ENCODE data around the gene FURIN. TPM values are rescaled to one million over a fixed set of nuclear protein-coding genes. Genes with fewer than 3 reads are reported as not detected.

Gene FURIN
- polyA plus RNA-seq, 1 of the 3 experiments (the other 2 are of a cell fraction): 40.8 TPM

GRCh38 chr15:90875549-90875981 is 7.2 kb downstream of the FURIN start:
- CTCF ChIA-PET: interaction anchor here (1.3 kb wide), 1 partner anchor 10 kb away, joined by 8 read pairs; no protein-coding TSS in a partner anchor
- TF ChIP-seq TAF1 (IDR thresholded peaks at IDR 0.05; ENCODE audit: borderline replicate concordance, low read depth, low read length) (no peak), FOXJ3 (CRISPR knock-in tag; IDR thresholded peaks at IDR 0.05) (no peak), FOXM1 (IDR thresholded peaks at IDR 0.05; ENCODE audit: low read depth) (no peak), TCF12 (IDR thresholded peaks at IDR 0.05) (no peak), RCOR1 (IDR thresholded peaks at IDR 0.05; ENCODE audit: low read length) (no peak), RFX5 (IDR thresholded peaks at IDR 0.05; ENCODE audit: low read length) (no peak), USF1 (IDR thresholded peaks at IDR 0.05; ENCODE audit: borderline replicate concordance, low read depth) (no peak), EZH2phosphoT487 (IDR thresholded peaks at IDR 0.05; ENCODE audit: borderline replicate concordance, low read depth) (no peak), EP300 (IDR thresholded peaks at IDR 0.05; ENCODE audit: borderline replicate concordance in 1 of 2, low read depth in 1 of 2, low read length in 1 of 2) (no peak), IRF3 (IDR thresholded peaks at IDR 0.05; ENCODE audit: low read depth, low read length) (no peak), SMC3 (IDR thresholded peaks at IDR 0.05; ENCODE audit: low read depth, low read length) (no peak), MEF2A (IDR thresholded peaks at IDR 0.05; ENCODE audit: borderline replicate concordance, low read depth) (no peak), GABPA (IDR thresholded peaks at IDR 0.05; ENCODE audit: low read depth) (no peak)
- WGBS (ENCODE audit: low lambda C conversion rate): 95% methylated on average over 4 of the region's 12 CpGs

GRCh38 chr15:90876046-90876445 is 7.7 kb downstream of the FURIN start:
- POLR2A ChIA-PET: no interaction called here
- peaks cover 13 to 49% of the 10 kb centered on the region in 2 experiments for H3K36me3 ChIP-seq (replicated peaks in 1 of 2; ENCODE audit: control insufficient read depth in 1 of 2, insufficient read depth in 2 of 2, low read length in 1 of 2)
- no peak for TF ChIP-seq SIN3A (IDR thresholded peaks at IDR 0.05; ENCODE audit: borderline replicate concordance, low read depth, low read length)
- no peak for TF ChIP-seq YY1 (IDR thresholded peaks at IDR 0.05; ENCODE audit: low read depth)
- no peak for TF ChIP-seq POLR2AphosphoS5 (IDR thresholded peaks at IDR 0.05; ENCODE audit: low read depth, low read length)
- TF ChIP-seq JUND (IDR thresholded peaks at IDR 0.05): no peak
- TF ChIP-seq GABPA (IDR thresholded peaks at IDR 0.05; ENCODE audit: low read depth): no peak
- no peak for TF ChIP-seq ELF1 (IDR thresholded peaks at IDR 0.05)
- no peak for TF ChIP-seq MAX (IDR thresholded peaks at IDR 0.05; ENCODE audit: low read depth)
- TF ChIP-seq MEF2A (IDR thresholded peaks at IDR 0.05; ENCODE audit: borderline replicate concordance, low read depth): no peak
- TF ChIP-seq FOXM1 (IDR thresholded peaks at IDR 0.05; ENCODE audit: low read depth): no peak
- TF ChIP-seq EZH2phosphoT487 (IDR thresholded peaks at IDR 0.05; ENCODE audit: borderline replicate concordance, low read depth): no peak
- no peak for TF ChIP-seq USF1 (IDR thresholded peaks at IDR 0.05; ENCODE audit: borderline replicate concordance, low read depth)
- TF ChIP-seq NFIC (IDR thresholded peaks at IDR 0.05; ENCODE audit: borderline replicate concordance): no peak
- no peak for TF ChIP-seq TCF12 (IDR thresholded peaks at IDR 0.05)
- no peak for TF ChIP-seq USF2 (IDR thresholded peaks at IDR 0.05; ENCODE audit: borderline replicate concordance, low read depth, low read length)
- no peak for TF ChIP-seq FOXJ3 (CRISPR knock-in tag; IDR thresholded peaks at IDR 0.05)
- no peak for TF ChIP-seq ZBTB33 (IDR thresholded peaks at IDR 0.05; ENCODE audit: borderline replicate concordance, low read depth)

More at GRCh38 chr15:90875549-90875981, 7.2 kb downstream of the FURIN start:
- Histone ChIP-seq H3K27me3 (ENCODE audit: insufficient read depth) (no peaks in the 10 kb centered on the region), H3K4me1 (ENCODE audit: control insufficient read depth in 1 of 2, insufficient read depth in 2 of 2, low read depth in 1 of 2, low read length in 1 of 2) (peaks cover 20% of the 10 kb centered on the region in 2 experiments; a peak in 2 of 4 replicates), H3K9me3 (no peaks in the 10 kb centered on the region), H2AFZ (ENCODE audit: low read depth) (no peak overlapping the region), H3F3A (replicated peaks; ENCODE audit: insufficient read depth) (peaks cover 4% of the 10 kb centered on the region), H3K79me2 (ENCODE audit: insufficient read depth) (peaks cover 60% of the 10 kb centered on the region), H3K4me3 (ENCODE audit: low read depth in 2 of 2, low read length in 1 of 2) (no peak overlapping the region), H3K36me3 (replicated peaks in 1 of 2; ENCODE audit: control insufficient read depth in 1 of 2, insufficient read depth in 2 of 2, low read length in 1 of 2) (peaks cover 12 to 44% of the 10 kb centered on the region in 2 experiments), H4K20me1 (ENCODE audit: insufficient read depth) (peaks cover 14% of the 10 kb centered on the region; the same call in 1 of the 2 replicates), H3K4me2 (no peak overlapping the region), H3K9me2 (no peaks in the 10 kb centered on the region), H3K27ac (ENCODE audit: low read depth in 2 of 2, low read length in 1 of 2) (no peak overlapping the region), H3K9ac (no peak overlapping the region)
- no peak for DNase-seq
- POLR2A ChIA-PET: no interaction called here

More at GRCh38 chr15:90876046-90876445, 7.7 kb downstream of the FURIN start:
- WGBS (ENCODE audit: low lambda C conversion rate): 94% methylated on average over 18 of the region's 20 CpGs
- Histone ChIP-seq H3K9me3 (no peaks in the 10 kb centered on the region), H3K27me3 (ENCODE audit: insufficient read depth) (no peaks in the 10 kb centered on the region), H3K9ac (no peak overlapping the region), H3K4me3 (ENCODE audit: low read depth in 2 of 2, low read length in 1 of 2) (no peak overlapping the region), H3K79me2 (ENCODE audit: insufficient read depth) (peaks cover 55% of the 10 kb centered on the region), H4K20me1 (ENCODE audit: insufficient read depth) (peaks cover 14% of the 10 kb centered on the region; the same call in 1 of the 2 replicates), H3K4me1 (ENCODE audit: control insufficient read depth in 1 of 2, insufficient read depth in 2 of 2, low read depth in 1 of 2, low read length in 1 of 2) (peaks cover 18 to 19% of the 10 kb centered on the region in 2 experiments; a peak in 2 of 4 replicates), H3K27ac (ENCODE audit: low read depth in 2 of 2, low read length in 1 of 2) (no peak overlapping the region), H3F3A (replicated peaks; ENCODE audit: insufficient read depth) (peaks cover 4% of the 10 kb centered on the region), H3K9me2 (no peaks in the 10 kb centered on the region), H3K4me2 (no peak overlapping the region), H2AFZ (ENCODE audit: low read depth) (no peak overlapping the region)
- CTCF ChIA-PET: interaction anchor here (1.3 kb wide), 1 partner anchor 10 kb away, joined by 8 read pairs; no protein-coding TSS in a partner anchor
- no peak for DNase-seq
